H1 (cell line): Measurements from ENCODE around the gene TTBK1. TPM values are rescaled to one million over a fixed set of nuclear protein-coding genes. Genes with fewer than 3 reads are reported as not detected.

ENCODE experiments used
- CTCF ChIA-PET: fragments of 300-600 bp; sonication (Branson Sonifier 250); formaldehyde crosslinking; loops from one replicate; lab custom pipeline; 2021; ENCODE audit not compliant: partially characterized antibody; lab: Charles Lee
- POLR2A ChIA-PET: fragments of 300-600 bp; sonication (Branson Sonifier 250); formaldehyde crosslinking; loops from one replicate; lab custom pipeline; 2021; ENCODE audit warnings: inconsistent platforms; ENCODE audit not compliant: partially characterized antibody; lab: Charles Lee
- DNase-seq, 2 experiments: peaks; one replicate each; pipeline versions ENCODE4 v3.0.0 to v3.0.0-alpha.2; 2010 to 2022; ENCODE audit warnings: low spot score in 2 of 2, low read depth in 1 of 2, mixed read lengths in 1 of 2
- FAIRE-seq: peaks from 2 replicates; lab custom pipeline; 2011; peaks lifted over from hg19 to GRCh38; lab: Jason Lieb, UNC
- H2AFZ ChIP-seq: 2 replicates; pipeline ENCODE4 v1.8.1; 2012; ENCODE audit warnings: low read length, inconsistent platforms
- H2AK5ac ChIP-seq: 2 replicates; pipeline ENCODE4 v1.6.1; 2013; ENCODE audit warnings: low read depth, low read length
- H2BK120ac ChIP-seq: replicated peaks from 2 replicates; pipeline ENCODE3; 2013; ENCODE audit warnings: low read depth, low read length, inconsistent platforms
- H2BK12ac ChIP-seq: 2 replicates; pipeline ENCODE4 v1.6.1; 2013; ENCODE audit warnings: low read depth, low read length
- H2BK15ac ChIP-seq: 2 replicates; pipeline ENCODE4 v1.6.1; 2013; ENCODE audit warnings: low read length
- H2BK20ac ChIP-seq: 2 replicates; pipeline ENCODE4 v1.6.1; 2013; ENCODE audit warnings: low read length
- H2BK5ac ChIP-seq: 2 replicates; pipeline ENCODE4 v1.6.1; 2013; ENCODE audit warnings: low read depth, low read length
- H3K14ac ChIP-seq: 2 replicates; pipeline ENCODE4 v1.6.1; 2013; ENCODE audit warnings: inconsistent platforms; ENCODE audit not compliant: insufficient read length
- H3K18ac ChIP-seq: 2 replicates; pipeline ENCODE4 v1.6.1; 2013; ENCODE audit warnings: low read length; ENCODE audit errors: extremely low read depth
- H3K23ac ChIP-seq: 2 replicates; pipeline ENCODE4 v1.6.1; 2013; ENCODE audit warnings: inconsistent platforms; ENCODE audit not compliant: insufficient read length
- H3K23me2 ChIP-seq: 2 replicates; pipeline ENCODE4 v1.6.1; 2013; ENCODE audit warnings: low read depth, low read length
- H3K27ac ChIP-seq: 2 replicates; pipeline ENCODE4 v1.6.1; 2011; ENCODE audit warnings: low read depth, low read length, inconsistent platforms
- H3K27me3 ChIP-seq, 4 experiments: replicated peaks in 1 of 4; 1 replicate in 1 of 4; 2 replicates in 3 of 4; pipeline versions ENCODE4 v1.6.1 to v1.8.1; 2011 to 2013; ENCODE audit warnings: low read length in 3 of 4, mild to moderate bottlenecking in 3 of 4, inconsistent platforms in 2 of 4, mixed read lengths in 2 of 4, moderate library complexity in 1 of 4; ENCODE audit not compliant: control insufficient read depth in 3 of 4, insufficient read depth in 3 of 4; ENCODE audit errors: extremely low read depth in 1 of 4
- H3K36me3 ChIP-seq, 4 experiments: 2 replicates each; pipeline versions ENCODE4 v1.6.1 to v1.8.1; 2011 to 2013; ENCODE audit warnings: mild to moderate bottlenecking in 4 of 4, low read length in 3 of 4, moderate library complexity in 2 of 4, control low read depth in 1 of 4, inconsistent platforms in 1 of 4; ENCODE audit not compliant: insufficient read depth in 4 of 4, control insufficient read depth in 2 of 4
- H3K4ac ChIP-seq: replicated peaks from 2 replicates; pipeline ENCODE3; 2013; ENCODE audit warnings: low read length, low read depth, mixed read lengths, inconsistent platforms; ENCODE audit not compliant: insufficient read length
- H3K4me1 ChIP-seq, 4 experiments: replicated peaks in 1 of 4; 1 replicate in 1 of 4; 2 replicates in 3 of 4; pipeline versions ENCODE4 v1.6.1 to v1.8.1; 2011 to 2013; ENCODE audit warnings: low read length in 3 of 4, inconsistent platforms in 2 of 4, mixed read lengths in 1 of 4; ENCODE audit not compliant: insufficient read depth in 4 of 4, control insufficient read depth in 3 of 4
- H3K4me2 ChIP-seq, 2 experiments: 2 replicates each; pipeline versions ENCODE4 v1.6.1 to v1.8.1; 2011 to 2013; ENCODE audit warnings: low read depth in 2 of 2, low read length in 2 of 2, control low read depth in 1 of 2, inconsistent platforms in 1 of 2, mild to moderate bottlenecking in 1 of 2; ENCODE audit not compliant: insufficient read depth in 1 of 2
- H3K4me3 ChIP-seq, 4 experiments: fragments of 200-600, 300-600 bp in 1 of 4; sonication (generic), shearing (Covaris generic), sonication (Bioruptor Twin) in 1 of 4; 2 replicates each; pipeline versions ENCODE4 v1.5.1 to v1.8.1; 2011 to 2016; ENCODE audit warnings: low read length in 4 of 4, low read depth in 3 of 4, control low read depth in 2 of 4, inconsistent platforms in 2 of 4, mild to moderate bottlenecking in 2 of 4, mixed read lengths in 1 of 4, moderate library complexity in 1 of 4; ENCODE audit not compliant: insufficient read depth in 2 of 4; ENCODE audit errors: extremely low read depth in 1 of 4
- H3K56ac ChIP-seq: replicated peaks from 2 replicates; pipeline ENCODE3; 2013; ENCODE audit warnings: low read depth, mild to moderate bottlenecking, mixed read lengths, low read length, inconsistent platforms; ENCODE audit not compliant: insufficient read length
- H3K79me1 ChIP-seq: 2 replicates; pipeline ENCODE4 v1.6.1; 2013; ENCODE audit warnings: low read depth, low read length, control low read depth
- H3K79me2 ChIP-seq, 2 experiments: 2 replicates each; pipeline versions ENCODE4 v1.6.1 to v1.8.1; 2012 to 2013; ENCODE audit warnings: low read length in 2 of 2, mild to moderate bottlenecking in 2 of 2, inconsistent platforms in 1 of 2; ENCODE audit not compliant: insufficient read depth in 2 of 2, control insufficient read depth in 1 of 2
- H3K9ac ChIP-seq, 4 experiments: replicated peaks in 1 of 4; 1 replicate in 1 of 4; 2 replicates in 3 of 4; pipeline versions ENCODE4 v1.6.1 to v1.8.1; 2011 to 2013; ENCODE audit warnings: low read depth in 3 of 4, low read length in 3 of 4, control low read depth in 2 of 4, mild to moderate bottlenecking in 2 of 4, moderate library complexity in 2 of 4, inconsistent platforms in 1 of 4; ENCODE audit errors: extremely low read depth in 1 of 4
- H3K9me3 ChIP-seq, 2 experiments: 2 replicates each; pipeline versions ENCODE4 v1.6.1 to v1.8.1; 2012 to 2013; ENCODE audit warnings: mild to moderate bottlenecking in 2 of 2, moderate library complexity in 2 of 2, control low read depth in 1 of 2, inconsistent platforms in 1 of 2, low read depth in 1 of 2, low read length in 1 of 2, mixed read lengths in 1 of 2; ENCODE audit not compliant: insufficient read depth in 2 of 2
- H4K20me1 ChIP-seq, 2 experiments: replicated peaks in 1 of 2; 2 replicates each; pipeline versions ENCODE3 to v1.8.1; 2011 to 2013; ENCODE audit warnings: inconsistent platforms in 2 of 2, low read length in 2 of 2, mild to moderate bottlenecking in 1 of 2; ENCODE audit not compliant: insufficient read depth in 2 of 2, control insufficient read depth in 1 of 2
- H4K5ac ChIP-seq: 2 replicates; pipeline ENCODE4 v1.6.1; 2013; ENCODE audit warnings: low read length, low read depth, mixed read lengths, inconsistent platforms; ENCODE audit not compliant: insufficient read length
- H4K8ac ChIP-seq: 2 replicates; pipeline ENCODE4 v1.8.0; 2013; ENCODE audit warnings: mild to moderate bottlenecking, moderate library complexity, low read length, inconsistent platforms; ENCODE audit not compliant: insufficient read depth; ENCODE audit errors: extremely low read depth
- H4K91ac ChIP-seq: replicated peaks from 2 replicates; pipeline ENCODE3; 2013; ENCODE audit warnings: low read length, mixed read lengths, inconsistent platforms; ENCODE audit not compliant: insufficient read length
- BCL11A ChIP-seq, 2 experiments: IDR thresholded peaks; one replicate each; pipeline ENCODE4 v1.6.1; 2011; ENCODE audit warnings: low read depth in 2 of 2, low read length in 2 of 2, mild to moderate bottlenecking in 2 of 2
- CBX5 ChIP-seq: fragments of 300-800, 300-1000 bp; sonication (generic); IDR thresholded peaks from 2 replicates; pipeline ENCODE4 v1.7.1; 2016; ENCODE audit warnings: antibody characterized with exemption, low read length, low read depth
- CHD1 ChIP-seq: IDR thresholded peaks from 2 replicates; pipeline ENCODE4 v1.6.1; 2012; ENCODE audit warnings: low read depth, low read length, improper control_type of control experiment
- CHD2 ChIP-seq: IDR thresholded peaks from 2 replicates; pipeline ENCODE4 v1.6.1; 2012; ENCODE audit warnings: low read length, improper control_type of control experiment
- EGR1 ChIP-seq: IDR thresholded peaks from 2 replicates; pipeline ENCODE4 v1.6.1; 2011; ENCODE audit warnings: low read depth, low read length, borderline replicate concordance
- EP300 ChIP-seq, 2 experiments: IDR thresholded peaks; 1 replicate in 1 of 2; 2 replicates in 1 of 2; pipeline ENCODE4 v1.6.1; 2011 to 2012; ENCODE audit warnings: low read depth in 2 of 2, low read length in 2 of 2, mild to moderate bottlenecking in 2 of 2, borderline replicate concordance in 1 of 2, inconsistent platforms in 1 of 2, moderate library complexity in 1 of 2
- JUN ChIP-seq: IDR thresholded peaks from 2 replicates; pipeline ENCODE4 v1.6.1; 2011; ENCODE audit warnings: low read depth, mild to moderate bottlenecking, improper control_type of control experiment, low read length
- RBBP5 ChIP-seq: IDR thresholded peaks from 2 replicates; pipeline ENCODE4 v1.7.1; 2012; ENCODE audit warnings: low read depth, mild to moderate bottlenecking, inconsistent platforms, low read length, moderate library complexity, borderline replicate concordance
- RNF2 ChIP-seq: fragments of 200-900, 300-1000 bp; sonication (generic); IDR thresholded peaks from 2 replicates; pipeline ENCODE4 v1.7.1; 2016; ENCODE audit warnings: borderline replicate concordance, low read depth, mild to moderate bottlenecking, antibody characterized with exemption, low read length; ENCODE audit not compliant: poor library complexity, severe bottlenecking; ENCODE audit errors: missing control alignments
- SP2 ChIP-seq: IDR thresholded peaks from 2 replicates; pipeline ENCODE4 v1.6.1; 2012; ENCODE audit warnings: mild to moderate bottlenecking, low read length, inconsistent platforms
- WGBS, 2 experiments: shearing (Covaris generic) in 1 of 2; methylation state at CpG; one replicate each; pipeline versions ENCODE4 v1.1.6 to v1.1.7; 2013 to 2015; ENCODE audit warnings: low lambda C conversion rate in 2 of 2, mixed read lengths in 2 of 2, inconsistent platforms in 1 of 2, low coverage in 1 of 2, missing lambda C conversion rate in 1 of 2; ENCODE audit not compliant: insufficient replicate concordance in 2 of 2, insufficient coverage in 1 of 2, insufficient read length in 1 of 2; ENCODE audit errors: extremely low coverage in 1 of 2, missing lambda C conversion rate in 1 of 2; 5-methylcytosine and 5-hydroxymethylcytosine counted together
- polyA plus RNA-seq, 7 experiments: library from polyadenylated mRNA; depleted of rRNA in 3 of 7; stranded (reverse) in 5 of 7; unstranded in 2 of 7; fragments of >200 nt in 5 of 7; fragments of 200-250 nt in 2 of 7; gene quantifications; 1 replicate in 5 of 7; 2 replicates in 1 of 7; 4 replicates in 1 of 7; pipeline versions ENCODE4 v1.2.1 to v1.2.3, GENCODE V29; 2011 to 2013; ENCODE audit warnings: missing spikeins in 2 of 7, mixed read lengths in 2 of 7
- total RNA-seq: library from RNA; stranded (reverse); fragmentation: NEBNext Ultra II Directional; extraction: Animal tissue kit (Norgen Biotek cat#: 25700); gene quantifications from 2 replicates; pipeline ENCODE4 v1.2.1, GENCODE V29; 2021
- TF ChIP-seq, protein P1 (sequence below): IDR thresholded peaks from 2 replicates; pipeline ENCODE4 v1.6.1; 2011; ENCODE audit warnings: low read length, improper control_type of control experiment

The TTBK1 gene
- total and polyA plus RNA-seq, 2 of the 8 experiments (the other 6 are each of a cell fraction or from before 2014, with no cell fraction given): 0.53 to 1.6 TPM

GRCh38 chr6:43231735-43232450 lies 11.4 kb upstream of the TTBK1 start:
- Histone ChIP-seq H3K4me2 (no peak overlapping the region), H3K4me3 (no peak overlapping the region), H2BK5ac (no peak overlapping the region), H4K91ac (no peak overlapping the region), H3K79me2 (no peaks in the 10 kb centered on the region), H3K18ac (no peak overlapping the region), H3K79me1 (no peaks in the 10 kb centered on the region), H3K23me2 (peaks cover 5% of the 10 kb centered on the region; the same call in 1 of the 2 replicates), H4K20me1 (no peaks in the 10 kb centered on the region), H3K23ac (no peak overlapping the region), H2AK5ac (no peak overlapping the region), H3K36me3 (no peaks in the 10 kb centered on the region), H2BK15ac (no peak overlapping the region), H3K9ac (no peak overlapping the region), H3K14ac (no peak overlapping the region), H4K5ac (no peak overlapping the region), H3K4me1 (peaks cover 0 to 4% (median 4%) of the 10 kb centered on the region in 4 experiments; a peak in 4 of 7 replicates), H3K4ac (no peak overlapping the region), H2BK12ac (no peak overlapping the region), H2AFZ (no peak overlapping the region), H3K56ac (no peak overlapping the region), H3K9me3 (no peaks in the 10 kb centered on the region), H2BK20ac (no peak overlapping the region), H3K27ac (no peak overlapping the region), H4K8ac (no peak overlapping the region), H3K27me3 (peaks cover 3 to 22% (median 18%) of the 10 kb centered on the region in 4 experiments), H2BK120ac (no peak overlapping the region)
- CTCF ChIA-PET: interaction anchor here (0.6 to 5.6 kb wide), 9 partner anchors 10 to 1003 kb away, joined by 3 to 33 read pairs (median 4); no protein-coding TSS in a partner anchor
- FAIRE-seq (no peak), DNase-seq (no peak)
- WGBS, 2 experiments: 79% methylated on average over 3 of the region's 3 CpGs; no CpG with 5 or more reads in 1 of the 2 experiments
- POLR2A ChIA-PET: no interaction called here
- TF ChIP-seq CBX5: no peak
- no peak for TF ChIP-seq EGR1
- TF ChIP-seq, protein P1, sequence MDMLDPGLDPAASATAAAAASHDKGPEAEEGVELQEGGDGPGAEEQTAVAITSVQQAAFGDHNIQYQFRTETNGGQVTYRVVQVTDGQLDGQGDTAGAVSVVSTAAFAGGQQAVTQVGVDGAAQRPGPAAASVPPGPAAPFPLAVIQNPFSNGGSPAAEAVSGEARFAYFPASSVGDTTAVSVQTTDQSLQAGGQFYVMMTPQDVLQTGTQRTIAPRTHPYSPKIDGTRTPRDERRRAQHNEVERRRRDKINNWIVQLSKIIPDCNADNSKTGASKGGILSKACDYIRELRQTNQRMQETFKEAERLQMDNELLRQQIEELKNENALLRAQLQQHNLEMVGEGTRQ: no peak
- no peak for TF ChIP-seq BCL11A (IDR thresholded peaks at IDR 0.05; ENCODE audit: low read depth in 2 of 2, low read length in 2 of 2)
- no peak for TF ChIP-seq EP300 (IDR thresholded peaks at IDR 0.05; ENCODE audit: borderline replicate concordance in 1 of 2, low read depth in 2 of 2, low read length in 2 of 2)
- no peak for TF ChIP-seq RNF2
- no peak for TF ChIP-seq SP2
- TF ChIP-seq CHD1: no peak
- TF ChIP-seq CHD2: no peak
- no peak for TF ChIP-seq RBBP5
- no peak for TF ChIP-seq JUN
